IMR-90 (cell line): ENCODE measurements around the gene POLR3E. TPM values are rescaled to one million over a fixed set of nuclear protein-coding genes. Genes with fewer than 3 reads are reported as not detected.

ENCODE experiments used
- ATAC-seq: fragments of 200-7000 bp; cut with Tn5 transposase; 2 replicates; pipeline ENCODE4 v1.9.1; 2020; ENCODE audit warnings: low read depth, mild to moderate bottlenecking, moderate library complexity
- BruUV-seq: library from RNA; stranded (reverse); fragments of 400-500 nt; replicated peaks from 2 replicates; lab custom pipeline; 2021; lab: Mats Ljungman, UMichigan
- CTCF ChIA-PET: fragments of 300-600 bp; formaldehyde crosslinking; extraction: SDS; loops from one replicate; lab custom pipeline; 2021; ENCODE audit warnings: antibody characterized with exemption; lab: Yijun Ruan, JAX
- POLR2A ChIA-PET: fragments of 300-600 bp; sonication (Branson Sonifier 250); formaldehyde crosslinking; loops from one replicate; lab custom pipeline; 2022; ENCODE audit warnings: antibody characterized with exemption; ENCODE audit not compliant: unreplicated experiment; lab: Charles Lee
- DNase-seq: peaks from one replicate; pipeline ENCODE4 v3.0.0; 2013
- H2AFZ ChIP-seq: replicated peaks from 2 replicates; pipeline ENCODE3; 2013; ENCODE audit warnings: low read length, mild to moderate bottlenecking; ENCODE audit not compliant: poor library complexity
- H2AK5ac ChIP-seq: 2 replicates; pipeline ENCODE4 v1.6.1; 2013; ENCODE audit warnings: low read depth, low read length, inconsistent platforms
- H2AK9ac ChIP-seq: replicated peaks from 2 replicates; pipeline ENCODE3; 2013; ENCODE audit warnings: mild to moderate bottlenecking, low read depth, low read length, moderate library complexity; ENCODE audit not compliant: poor library complexity
- H2BK120ac ChIP-seq: 2 replicates; pipeline ENCODE4 v1.6.1; 2013; ENCODE audit warnings: low read depth, low read length, inconsistent platforms
- H2BK15ac ChIP-seq: 3 replicates; pipeline ENCODE4 v1.6.1; 2013; ENCODE audit warnings: low read depth, low read length, inconsistent platforms
- H2BK20ac ChIP-seq: 2 replicates; pipeline ENCODE4 v1.6.1; 2013; ENCODE audit warnings: low read depth, mild to moderate bottlenecking, inconsistent platforms, low read length, moderate library complexity
- H2BK5ac ChIP-seq: 2 replicates; pipeline ENCODE4 v1.6.1; 2013; ENCODE audit warnings: mild to moderate bottlenecking, low read depth, low read length, inconsistent platforms; ENCODE audit not compliant: poor library complexity, severe bottlenecking
- H3K14ac ChIP-seq: replicated peaks from 2 replicates; pipeline ENCODE4 v1.6.1; 2013; ENCODE audit warnings: low read depth, low read length, inconsistent platforms
- H3K18ac ChIP-seq: 2 replicates; pipeline ENCODE4 v1.6.1; 2013; ENCODE audit warnings: low read depth, low read length, control low read depth
- H3K23ac ChIP-seq: 2 replicates; pipeline ENCODE4 v1.6.1; 2013; ENCODE audit warnings: low read depth, low read length, inconsistent platforms
- H3K27ac ChIP-seq: 2 replicates; pipeline ENCODE4 v1.5.1; 2013; ENCODE audit warnings: mild to moderate bottlenecking, control low read depth, low read length; ENCODE audit not compliant: insufficient read depth
- H3K27me3 ChIP-seq: 2 replicates; pipeline ENCODE4 v1.6.1; 2013; ENCODE audit warnings: low read length; ENCODE audit not compliant: control insufficient read depth, insufficient read depth
- H3K36me3 ChIP-seq: 2 replicates; pipeline ENCODE4 v1.6.1; 2013; ENCODE audit warnings: low read length, mixed read lengths; ENCODE audit not compliant: control insufficient read depth, insufficient read depth
- H3K4ac ChIP-seq: 2 replicates; pipeline ENCODE4 v1.6.1; 2013; ENCODE audit warnings: low read depth, low read length, inconsistent platforms
- H3K4me1 ChIP-seq: 2 replicates; pipeline ENCODE4 v1.6.1; 2013; ENCODE audit warnings: low read length, mixed read lengths; ENCODE audit not compliant: control insufficient read depth, insufficient read depth
- H3K4me2 ChIP-seq: 2 replicates; pipeline ENCODE4 v1.6.1; 2013; ENCODE audit warnings: low read depth, mild to moderate bottlenecking, control low read depth, low read length, moderate library complexity
- H3K4me3 ChIP-seq: 2 replicates; pipeline ENCODE4 v1.5.1; 2013; ENCODE audit warnings: low read depth, mild to moderate bottlenecking, control low read depth, low read length, moderate library complexity; ENCODE audit not compliant: insufficient read depth
- H3K56ac ChIP-seq: 2 replicates; pipeline ENCODE4 v1.6.1; 2013; ENCODE audit warnings: low read length, inconsistent platforms; ENCODE audit not compliant: insufficient read depth; ENCODE audit errors: extremely low read depth
- H3K79me1 ChIP-seq, 2 experiments: 2 replicates each; pipeline ENCODE4 v1.6.1; 2013; ENCODE audit warnings: low read length in 2 of 2, inconsistent platforms in 1 of 2, low read depth in 1 of 2
- H3K9ac ChIP-seq: 2 replicates; pipeline ENCODE4 v1.6.1; 2013; ENCODE audit warnings: low read depth, low read length, control low read depth
- H3K9me1 ChIP-seq: 2 replicates; pipeline ENCODE4 v1.6.1; 2013; ENCODE audit warnings: low read length, inconsistent platforms; ENCODE audit not compliant: insufficient read depth
- H3K9me3 ChIP-seq: 2 replicates; pipeline ENCODE4 v1.6.1; 2013; ENCODE audit warnings: low read length; ENCODE audit not compliant: control insufficient read depth, insufficient read depth
- H4K20me1 ChIP-seq: 2 replicates; pipeline ENCODE4 v1.6.1; 2013; ENCODE audit warnings: low read length, inconsistent platforms; ENCODE audit not compliant: insufficient read depth
- H4K5ac ChIP-seq: 2 replicates; pipeline ENCODE4 v1.6.1; 2013; ENCODE audit warnings: mild to moderate bottlenecking, low read depth, low read length, control low read depth
- H4K8ac ChIP-seq, 2 experiments: 2 replicates each; pipeline ENCODE4 v1.6.1; 2013; ENCODE audit warnings: low read depth in 2 of 2, low read length in 2 of 2, control low read depth in 1 of 2, inconsistent platforms in 1 of 2
- H4K91ac ChIP-seq: 2 replicates; pipeline ENCODE4 v1.6.1; 2013; ENCODE audit warnings: low read depth, low read length, inconsistent platforms; ENCODE audit not compliant: insufficient read depth
- BHLHE40 ChIP-seq: fragments of 150-350 bp; IDR thresholded peaks from 2 replicates; pipeline ENCODE4 v1.6.1; 2016; ENCODE audit warnings: mild to moderate bottlenecking, low read depth, low read length
- CEBPB ChIP-seq: IDR thresholded peaks from 2 replicates; pipeline ENCODE4 v1.6.1; 2012; ENCODE audit warnings: low read depth, low read length, improper control_type of control experiment
- CHD1 ChIP-seq: IDR thresholded peaks from 2 replicates; pipeline ENCODE4 v1.6.1; 2012; ENCODE audit warnings: low read depth, low read length, improper control_type of control experiment
- FOS ChIP-seq: fragments of 150-350 bp; IDR thresholded peaks from 2 replicates; pipeline ENCODE4 v1.6.1; 2016; ENCODE audit warnings: low read depth, low read length
- MAZ ChIP-seq: IDR thresholded peaks from 2 replicates; pipeline ENCODE4 v1.6.1; 2012; ENCODE audit warnings: low read depth, mild to moderate bottlenecking, low read length, improper control_type of control experiment, moderate library complexity, borderline replicate concordance
- MXI1 ChIP-seq: IDR thresholded peaks from 2 replicates; pipeline ENCODE4 v1.6.1; 2012; ENCODE audit warnings: low read depth, mild to moderate bottlenecking, low read length, moderate library complexity, borderline replicate concordance
- NFE2L2 ChIP-seq: fragments of 150-350 bp; IDR thresholded peaks from 2 replicates; pipeline ENCODE4 v1.6.1; 2016; ENCODE audit warnings: low read depth, mild to moderate bottlenecking, low read length
- POLR2A ChIP-seq: IDR thresholded peaks from 2 replicates; pipeline ENCODE4 v1.6.1; 2012; ENCODE audit warnings: mild to moderate bottlenecking, low read depth, low read length
- RAD21 ChIP-seq: IDR thresholded peaks from 2 replicates; pipeline ENCODE4 v1.6.1; 2012; ENCODE audit warnings: low read length, improper control_type of control experiment
- RCOR1 ChIP-seq: IDR thresholded peaks from 2 replicates; pipeline ENCODE4 v1.6.1; 2012; ENCODE audit warnings: mild to moderate bottlenecking, low read length, improper control_type of control experiment; ENCODE audit not compliant: insufficient replicate concordance
- RFX5 ChIP-seq: IDR thresholded peaks from 2 replicates; pipeline ENCODE4 v1.8.0; 2012; ENCODE audit warnings: low read depth, mild to moderate bottlenecking, low read length, moderate library complexity
- SMC3 ChIP-seq: fragments of 150-350 bp; IDR thresholded peaks from 2 replicates; pipeline ENCODE4 v1.6.1; 2016; ENCODE audit warnings: low read depth, mild to moderate bottlenecking, antibody characterized with exemption, low read length, moderate library complexity
- WGBS, 2 experiments: methylation state at CpG; one replicate each; pipeline versions ENCODE4 v1.1.5 to v1.1.7; 2013; ENCODE audit warnings: missing lambda C conversion rate in 2 of 2; ENCODE audit not compliant: insufficient read length in 1 of 2; ENCODE audit errors: extremely low coverage in 2 of 2; 5-methylcytosine and 5-hydroxymethylcytosine counted together
- dilution Hi-C: fragments of 300-500 bp; cut with HindIII; formaldehyde crosslinking; loops from one replicate; pipeline ENCODE4 v1.14.3; 2018; ENCODE audit warnings: low sequenced_read_pairs; ENCODE audit not compliant: unreplicated experiment
- in situ Hi-C: fragments of 300-500 bp; cut with MboI; formaldehyde crosslinking; loops from 3 replicates; pipeline ENCODE4 v1.14.3; 2019; ENCODE audit warnings: low sequenced_read_pairs, inconsistent platforms, mixed read lengths
- intact Hi-C: fragments of 100-400 bp; cut with micrococcal nuclease; formaldehyde crosslinking; loops from 2 replicates; pipeline ENCODE4 v1.10.0; 2022
- polyA plus RNA-seq, 3 experiments: library from polyadenylated mRNA; depleted of rRNA; stranded (reverse); fragments of >200 nt; gene quantifications; 2 replicates each; pipeline ENCODE4 v1.2.3, GENCODE V29; 2012; ENCODE audit warnings: low replicate concordance in 1 of 3
- total RNA-seq: library from RNA; depleted of rRNA; stranded (reverse); fragments of >200 nt; gene quantifications from 2 replicates; pipeline ENCODE4 v1.2.3, GENCODE V29; 2012
- TF ChIP-seq, protein P1 (sequence below): conservative IDR thresholded peaks from 2 replicates; pipeline ENCODE4 v1.5.1; 2012; ENCODE audit warnings: mild to moderate bottlenecking, low read depth, low read length, improper control_type of control experiment
- TF ChIP-seq, protein P2 (sequence below): fragments of 150-350 bp; IDR thresholded peaks from 2 replicates; pipeline ENCODE4 v1.6.1; 2017; ENCODE audit warnings: mild to moderate bottlenecking, antibody characterized with exemption, low read length, low read depth
- TF ChIP-seq, protein P3 (sequence below): fragments of 150-350 bp; IDR thresholded peaks from 2 replicates; pipeline ENCODE4 v1.6.1; 2016; ENCODE audit warnings: low read depth, mild to moderate bottlenecking, low read length, moderate library complexity, borderline replicate concordance

Gene POLR3E
- total and polyA plus RNA-seq, 2 of the 4 experiments (the other 2 are of a cell fraction): 19.9 to 46.0 TPM

DNA sequence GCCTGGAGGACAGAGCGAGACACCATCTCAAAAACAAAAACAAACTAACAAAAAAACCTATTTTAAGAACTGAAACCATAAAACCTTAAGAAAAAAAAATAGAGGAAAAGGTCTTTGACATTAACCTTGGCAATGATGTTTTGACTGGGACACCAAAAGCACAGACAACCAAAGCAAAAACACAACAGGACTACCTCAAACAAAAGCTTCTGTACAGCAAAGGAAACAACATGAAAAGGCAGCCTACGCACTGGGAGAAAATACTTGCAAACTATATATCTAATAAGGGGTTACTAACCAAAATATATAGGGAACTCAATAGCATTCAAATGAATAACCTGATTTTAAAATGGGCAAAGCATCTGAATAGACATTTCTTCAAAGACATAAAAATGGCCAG is 44.9 kb downstream of the POLR3E start:
- no peak overlapping the region for H3K9ac ChIP-seq
- H3K4me3 ChIP-seq: no peak overlapping the region
- H4K20me1 ChIP-seq: peaks cover 8% of the 10 kb centered on the region
- no peak overlapping the region for H4K8ac ChIP-seq
- peaks cover 2% of the 10 kb centered on the region; the same call in 1 of the 2 replicates for H3K9me3 ChIP-seq
- H2BK20ac ChIP-seq: no peak overlapping the region
- no peak overlapping the region for H3K56ac ChIP-seq
- H4K5ac ChIP-seq: no peak overlapping the region
- H2AK5ac ChIP-seq: no peak overlapping the region
- no peak overlapping the region for H2BK5ac ChIP-seq
- H3K27me3 ChIP-seq: no peaks in the 10 kb centered on the region
- H3K27ac ChIP-seq: no peak overlapping the region
- H2BK120ac ChIP-seq: no peak overlapping the region
- H4K91ac ChIP-seq: no peak overlapping the region
- no CpG with 5 or more reads among the region's 2 CpGs for WGBS, 2 experiments
- no TSS peak for BruUV-seq
- H2BK15ac ChIP-seq: no peak overlapping the region
- no peak overlapping the region for H3K23ac ChIP-seq
- TF ChIP-seq FOS (no peak), CHD1 (no peak), POLR2A (no peak), RAD21 (no peak), SMC3 (no peak), RFX5 (no peak), MXI1 (no peak), CEBPB (no peak), BHLHE40 (no peak), MAZ (no peak), RCOR1 (no peak), NFE2L2 (no peak)
- TF ChIP-seq, protein P1, sequence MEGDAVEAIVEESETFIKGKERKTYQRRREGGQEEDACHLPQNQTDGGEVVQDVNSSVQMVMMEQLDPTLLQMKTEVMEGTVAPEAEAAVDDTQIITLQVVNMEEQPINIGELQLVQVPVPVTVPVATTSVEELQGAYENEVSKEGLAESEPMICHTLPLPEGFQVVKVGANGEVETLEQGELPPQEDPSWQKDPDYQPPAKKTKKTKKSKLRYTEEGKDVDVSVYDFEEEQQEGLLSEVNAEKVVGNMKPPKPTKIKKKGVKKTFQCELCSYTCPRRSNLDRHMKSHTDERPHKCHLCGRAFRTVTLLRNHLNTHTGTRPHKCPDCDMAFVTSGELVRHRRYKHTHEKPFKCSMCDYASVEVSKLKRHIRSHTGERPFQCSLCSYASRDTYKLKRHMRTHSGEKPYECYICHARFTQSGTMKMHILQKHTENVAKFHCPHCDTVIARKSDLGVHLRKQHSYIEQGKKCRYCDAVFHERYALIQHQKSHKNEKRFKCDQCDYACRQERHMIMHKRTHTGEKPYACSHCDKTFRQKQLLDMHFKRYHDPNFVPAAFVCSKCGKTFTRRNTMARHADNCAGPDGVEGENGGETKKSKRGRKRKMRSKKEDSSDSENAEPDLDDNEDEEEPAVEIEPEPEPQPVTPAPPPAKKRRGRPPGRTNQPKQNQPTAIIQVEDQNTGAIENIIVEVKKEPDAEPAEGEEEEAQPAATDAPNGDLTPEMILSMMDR: no peak
- TF ChIP-seq, protein P2, sequence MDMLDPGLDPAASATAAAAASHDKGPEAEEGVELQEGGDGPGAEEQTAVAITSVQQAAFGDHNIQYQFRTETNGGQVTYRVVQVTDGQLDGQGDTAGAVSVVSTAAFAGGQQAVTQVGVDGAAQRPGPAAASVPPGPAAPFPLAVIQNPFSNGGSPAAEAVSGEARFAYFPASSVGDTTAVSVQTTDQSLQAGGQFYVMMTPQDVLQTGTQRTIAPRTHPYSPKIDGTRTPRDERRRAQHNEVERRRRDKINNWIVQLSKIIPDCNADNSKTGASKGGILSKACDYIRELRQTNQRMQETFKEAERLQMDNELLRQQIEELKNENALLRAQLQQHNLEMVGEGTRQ: no peak
- TF ChIP-seq, protein P3, sequence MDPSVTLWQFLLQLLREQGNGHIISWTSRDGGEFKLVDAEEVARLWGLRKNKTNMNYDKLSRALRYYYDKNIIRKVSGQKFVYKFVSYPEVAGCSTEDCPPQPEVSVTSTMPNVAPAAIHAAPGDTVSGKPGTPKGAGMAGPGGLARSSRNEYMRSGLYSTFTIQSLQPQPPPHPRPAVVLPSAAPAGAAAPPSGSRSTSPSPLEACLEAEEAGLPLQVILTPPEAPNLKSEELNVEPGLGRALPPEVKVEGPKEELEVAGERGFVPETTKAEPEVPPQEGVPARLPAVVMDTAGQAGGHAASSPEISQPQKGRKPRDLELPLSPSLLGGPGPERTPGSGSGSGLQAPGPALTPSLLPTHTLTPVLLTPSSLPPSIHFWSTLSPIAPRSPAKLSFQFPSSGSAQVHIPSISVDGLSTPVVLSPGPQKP: no peak
- H3K14ac ChIP-seq: no peak overlapping the region
- H3K4me1 ChIP-seq: no peaks in the 10 kb centered on the region
- POLR2A ChIA-PET: no interaction called here
- no peak overlapping the region for H3K18ac ChIP-seq
- ATAC-seq (no peak), DNase-seq (no peak)
- 0 out of 2 replicates have a peak, but pooled peaks cover 2% of the 10 kb centered on the region for H3K9me1 ChIP-seq
- no peak overlapping the region for H2AFZ ChIP-seq
- CTCF ChIA-PET: no interaction called here
- in situ Hi-C loops: loop anchor here (25.0 kb wide), 1 partner anchor 1180 kb away; the partner anchor contains the start of genes DNAH3 and LDAF1
- no peak overlapping the region for H3K4me2 ChIP-seq
- H3K79me1 ChIP-seq: peaks cover 19 to 42% of the 10 kb centered on the region in 2 experiments
- no peak overlapping the region for H3K4ac ChIP-seq
- dilution Hi-C loops: no loop called here
- intact Hi-C loops: no loop called here
- no peak overlapping the region for H2AK9ac ChIP-seq
- peaks cover 39% of the 10 kb centered on the region for H3K36me3 ChIP-seq
